D721Med (cell line): Measurements from ENCODE around the gene CAMK2D.

Source experiments
- DNase-seq: peaks from one replicate; pipeline ENCODE4 v3.0.0; 2011; ENCODE audit warnings: low spot score; ENCODE audit not compliant: insufficient read length
- FAIRE-seq: peaks from 2 replicates; lab custom pipeline; 2011; peaks lifted over from hg19 to GRCh38; lab: Jason Lieb, UNC
- TF ChIP-seq, protein P1 (sequence below): IDR thresholded peaks from 2 replicates; pipeline ENCODE4 v1.5.1; 2012; ENCODE audit warnings: mild to moderate bottlenecking, control low read depth; ENCODE audit not compliant: insufficient read depth; ENCODE audit errors: missing control alignments

CAMK2D gene

DNA sequence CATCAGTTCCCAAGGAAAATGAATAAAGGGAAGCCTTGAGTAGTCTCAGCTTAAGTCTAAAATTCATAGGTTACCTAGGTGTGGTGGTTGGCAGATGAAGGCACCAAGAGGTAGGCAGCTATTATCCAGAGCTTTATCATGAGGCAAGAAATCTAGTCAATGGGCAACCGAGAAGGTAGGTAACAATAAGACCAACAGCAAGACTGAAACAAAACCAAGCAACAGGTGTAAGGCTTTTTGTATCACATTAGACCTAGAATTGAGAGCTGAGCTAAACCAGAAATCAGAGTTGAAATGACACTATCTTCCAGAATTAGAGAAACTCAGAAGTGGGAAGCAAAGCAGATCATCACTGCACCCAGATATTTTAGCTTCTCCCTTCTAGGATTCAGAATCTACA, 117.1 kb downstream of the CAMK2D start:
- TF ChIP-seq, protein P1, sequence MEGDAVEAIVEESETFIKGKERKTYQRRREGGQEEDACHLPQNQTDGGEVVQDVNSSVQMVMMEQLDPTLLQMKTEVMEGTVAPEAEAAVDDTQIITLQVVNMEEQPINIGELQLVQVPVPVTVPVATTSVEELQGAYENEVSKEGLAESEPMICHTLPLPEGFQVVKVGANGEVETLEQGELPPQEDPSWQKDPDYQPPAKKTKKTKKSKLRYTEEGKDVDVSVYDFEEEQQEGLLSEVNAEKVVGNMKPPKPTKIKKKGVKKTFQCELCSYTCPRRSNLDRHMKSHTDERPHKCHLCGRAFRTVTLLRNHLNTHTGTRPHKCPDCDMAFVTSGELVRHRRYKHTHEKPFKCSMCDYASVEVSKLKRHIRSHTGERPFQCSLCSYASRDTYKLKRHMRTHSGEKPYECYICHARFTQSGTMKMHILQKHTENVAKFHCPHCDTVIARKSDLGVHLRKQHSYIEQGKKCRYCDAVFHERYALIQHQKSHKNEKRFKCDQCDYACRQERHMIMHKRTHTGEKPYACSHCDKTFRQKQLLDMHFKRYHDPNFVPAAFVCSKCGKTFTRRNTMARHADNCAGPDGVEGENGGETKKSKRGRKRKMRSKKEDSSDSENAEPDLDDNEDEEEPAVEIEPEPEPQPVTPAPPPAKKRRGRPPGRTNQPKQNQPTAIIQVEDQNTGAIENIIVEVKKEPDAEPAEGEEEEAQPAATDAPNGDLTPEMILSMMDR = no peak
- FAIRE-seq (no peak), DNase-seq (no peak)

DNA sequence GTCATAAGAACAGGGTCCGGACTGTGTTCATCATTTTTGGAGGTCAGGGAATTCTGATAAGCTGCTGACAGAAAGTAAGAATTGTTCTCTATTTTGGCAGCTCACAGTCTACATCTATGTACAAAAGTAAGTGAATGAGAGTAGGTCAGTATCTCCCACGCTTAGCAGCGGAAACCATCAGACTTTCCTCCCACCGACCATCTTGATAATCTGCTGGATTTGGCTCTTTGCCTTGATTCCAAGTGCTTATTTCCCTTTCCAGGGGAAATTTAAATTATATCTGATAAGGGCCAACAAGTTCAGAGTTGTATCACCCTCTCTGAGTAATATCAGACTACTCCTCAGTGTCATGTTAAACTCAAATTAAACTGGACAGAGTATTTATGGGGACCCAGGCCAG, 118.0 kb downstream of the CAMK2D start:
- TF ChIP-seq, protein P1 = no peak
- no peak for FAIRE-seq
- DNase-seq = no peak

DNA sequence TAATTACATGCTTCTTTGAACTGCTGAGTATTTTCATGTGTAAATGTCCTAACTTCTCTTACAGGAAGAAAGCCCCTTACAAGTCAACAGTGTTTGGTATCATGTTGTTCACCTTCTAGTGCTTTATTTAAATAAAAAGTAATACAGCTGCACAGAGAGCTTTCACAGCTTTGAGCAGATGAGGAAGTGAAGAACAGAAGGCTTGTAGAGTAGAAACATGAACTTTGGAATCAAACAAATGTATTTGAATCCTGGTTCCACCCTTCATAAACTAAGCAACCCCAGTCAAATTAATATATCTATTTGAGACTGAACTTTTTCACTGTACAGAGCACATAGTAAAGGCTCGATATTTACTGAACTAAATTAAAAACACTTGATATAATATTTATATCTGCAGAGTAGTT, 120.5 kb downstream of the CAMK2D start:
- TF ChIP-seq, protein P1 = no peak
- DNase-seq = no peak
- FAIRE-seq = no peak

DNA sequence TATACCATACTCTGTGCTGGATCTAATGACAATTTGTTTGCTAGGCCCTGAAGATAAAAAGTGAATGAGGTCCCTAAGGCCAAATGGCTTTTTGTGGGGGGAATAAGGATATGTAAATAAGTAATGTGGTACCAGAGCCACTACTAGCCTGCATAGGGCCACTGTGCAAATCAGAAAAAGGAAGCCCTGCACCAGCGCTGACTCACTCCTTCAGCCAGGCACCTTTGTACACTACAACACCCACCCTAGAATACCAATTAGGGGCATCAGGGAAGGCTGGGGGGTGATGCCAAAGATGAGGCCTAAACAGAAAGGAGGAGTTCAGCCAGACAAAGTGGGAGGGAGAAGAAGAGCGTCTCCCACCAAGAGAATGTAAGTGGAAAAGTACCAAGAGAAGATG, 122.2 kb downstream of the CAMK2D start:
- FAIRE-seq (no peak), DNase-seq (no peak)
- TF ChIP-seq, protein P1 = no peak

DNA sequence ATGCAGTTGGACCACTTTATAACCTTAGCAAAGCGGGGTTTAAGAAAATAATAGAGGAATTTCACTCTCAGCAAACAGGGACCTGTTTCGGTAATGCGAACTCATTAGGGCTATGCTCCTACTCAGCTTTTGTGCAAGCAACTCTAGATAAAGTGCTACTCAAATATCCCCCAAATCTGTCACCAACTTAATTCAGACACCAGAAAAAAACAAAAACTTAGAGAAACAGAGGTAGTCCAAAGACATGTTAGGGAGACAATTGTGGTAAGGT, 123.0 kb downstream of the CAMK2D start:
- FAIRE-seq (no peak), DNase-seq (no peak)
- TF ChIP-seq, protein P1 = no peak

DNA sequence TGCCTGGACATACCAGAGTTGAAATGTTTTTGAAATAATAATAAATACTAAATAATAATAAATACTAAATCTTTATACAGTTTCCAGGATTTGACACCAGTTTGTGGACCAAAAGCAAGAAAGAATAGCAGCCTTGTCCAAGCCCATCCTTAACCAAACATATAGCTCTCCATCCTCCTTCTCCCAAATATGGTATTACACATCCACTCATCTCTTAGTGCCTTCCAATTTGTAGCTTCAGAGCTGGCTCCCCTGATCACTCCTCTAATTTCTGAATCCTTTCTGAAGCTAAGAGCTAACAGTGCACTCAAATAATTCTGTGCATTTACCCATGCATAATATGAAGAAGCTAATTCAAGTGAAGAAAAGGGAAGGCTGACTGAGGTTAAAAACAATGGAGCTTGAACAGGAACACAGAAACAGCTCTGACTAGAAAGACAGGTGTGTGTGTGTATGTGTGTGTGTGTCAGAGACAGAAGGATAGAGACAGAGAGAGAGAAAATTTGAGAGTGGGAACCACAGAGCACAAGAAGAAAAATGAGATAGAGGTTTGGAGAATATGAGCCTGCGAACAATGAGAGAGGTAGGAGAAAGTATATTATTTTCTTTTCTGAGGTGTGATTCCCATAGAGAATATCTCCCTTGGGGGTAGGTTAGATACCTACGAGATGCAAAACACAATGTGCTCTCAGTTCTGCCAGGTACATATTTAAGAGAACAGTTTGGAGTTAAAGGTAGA, 123.5 kb downstream of the CAMK2D start:
- DNase-seq (no peak), FAIRE-seq (no peak)
- TF ChIP-seq, protein P1 = no peak

DNA sequence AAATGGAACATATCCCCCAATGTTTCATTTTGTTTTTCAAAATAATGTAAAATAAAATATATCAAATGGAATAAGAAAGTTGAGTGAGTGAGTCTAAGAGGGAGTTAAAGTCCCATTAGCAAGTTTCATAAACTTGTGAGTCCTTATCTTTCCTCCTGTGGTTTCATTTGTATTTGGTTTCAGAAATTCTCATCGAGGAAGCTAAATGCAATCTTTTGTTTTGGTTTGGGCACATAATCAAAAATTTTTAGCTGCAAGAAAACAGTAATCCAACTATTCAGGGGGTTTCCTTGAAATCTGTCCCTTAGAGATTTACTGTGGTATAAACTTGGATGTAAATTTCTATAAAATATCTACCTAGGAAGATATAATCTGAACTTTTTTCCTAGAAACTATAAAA, 124.2 kb downstream of the CAMK2D start:
- TF ChIP-seq, protein P1 = no peak
- no peak for DNase-seq
- FAIRE-seq = no peak
